OCI-LY7 (cell line): ENCODE measurements around the gene TEX48. TPM values are rescaled to one million over a fixed set of nuclear protein-coding genes. Genes with fewer than 3 reads are reported as not detected.

Experiments
- BruUV-seq: library from RNA; stranded (reverse); fragments of 400-500 nt; replicated peaks from 2 replicates; lab custom pipeline; 2021; lab: Mats Ljungman, UMichigan
- CTCF ChIA-PET: fragments of 300-600 bp; sonication (Branson Sonifier 250); formaldehyde crosslinking; loops from one replicate; lab custom pipeline; 2022; ENCODE audit warnings: antibody characterized with exemption; ENCODE audit not compliant: unreplicated experiment; lab: Charles Lee
- POLR2A ChIA-PET: fragments of 300-600 bp; sonication (Branson Sonifier 250); formaldehyde crosslinking; loops from one replicate; lab custom pipeline; 2022; ENCODE audit warnings: antibody characterized with exemption; lab: Charles Lee
- DNase-seq: peaks from one replicate; pipeline ENCODE4 v3.0.0-alpha.2; 2015; ENCODE audit warnings: low spot score
- H2AFZ ChIP-seq: fragments of 200-600 bp; sonication (generic), shearing (Covaris generic); 2 replicates; pipeline ENCODE4 v1.6.1; 2014; ENCODE audit warnings: mild to moderate bottlenecking, antibody characterized with exemption, low read length, moderate library complexity
- H3K27ac ChIP-seq: fragments of 200-600 bp; sonication (generic); 2 replicates; pipeline ENCODE4 v1.5.1; 2014; ENCODE audit warnings: mixed run types, low read depth, mild to moderate bottlenecking, moderate library complexity, low read length, inconsistent platforms; ENCODE audit not compliant: poor library complexity, severe bottlenecking
- H3K36me3 ChIP-seq: fragments of 200-600 bp; sonication (generic); 2 replicates; pipeline ENCODE4 v1.6.1; 2014; ENCODE audit warnings: mild to moderate bottlenecking, antibody characterized with exemption, low read length, moderate library complexity, mixed read lengths; ENCODE audit not compliant: insufficient read depth
- H3K4me1 ChIP-seq: fragments of 200-600 bp; sonication (generic); 2 replicates; pipeline ENCODE4 v1.5.1; 2014; ENCODE audit warnings: mild to moderate bottlenecking, low read length; ENCODE audit not compliant: insufficient read depth, poor library complexity, severe bottlenecking
- H3K4me2 ChIP-seq: fragments of 200-600 bp; sonication (generic); 2 replicates; pipeline ENCODE4 v1.6.1; 2014; ENCODE audit warnings: mild to moderate bottlenecking, low read length
- H3K4me3 ChIP-seq: fragments of 200-600 bp; sonication (generic); 2 replicates; pipeline ENCODE4 v1.5.1; 2014; ENCODE audit warnings: mild to moderate bottlenecking, low read depth, low read length; ENCODE audit not compliant: poor library complexity, severe bottlenecking
- H3K79me2 ChIP-seq: fragments of 200-600 bp; sonication (generic); 2 replicates; pipeline ENCODE4 v1.6.1; 2016; ENCODE audit warnings: low read depth, mild to moderate bottlenecking, low read length, moderate library complexity, mixed read lengths; ENCODE audit not compliant: insufficient read depth
- H3K9me2 ChIP-seq: fragments of 200-600 bp; sonication (generic); 2 replicates; pipeline ENCODE4 v1.6.1; 2016; ENCODE audit warnings: mild to moderate bottlenecking, low read length, mixed read lengths; ENCODE audit not compliant: insufficient read depth
- H3K9me3 ChIP-seq: fragments of 200-600 bp; sonication (generic); 2 replicates; pipeline ENCODE4 v1.6.1; 2014; ENCODE audit warnings: mild to moderate bottlenecking, mixed run types, low read length, mixed read lengths
- H4K20me1 ChIP-seq: fragments of 200-600 bp; sonication (generic); 2 replicates; pipeline ENCODE4 v1.6.1; 2014; ENCODE audit warnings: mild to moderate bottlenecking, antibody characterized with exemption, low read length, moderate library complexity, mixed read lengths; ENCODE audit not compliant: insufficient read depth
- CTCF ChIP-seq: fragments of 200-600 bp; sonication (generic); conservative IDR thresholded peaks from 2 replicates; pipeline ENCODE4 v1.5.1; 2014; ENCODE audit warnings: mild to moderate bottlenecking, antibody characterized with exemption, low read length, moderate library complexity, mixed read lengths
- EZH2phosphoT487 ChIP-seq: fragments of 200-600 bp; sonication (generic); IDR thresholded peaks from 2 replicates; pipeline ENCODE4 v1.6.1; 2018; ENCODE audit warnings: low read depth, borderline replicate concordance, mild to moderate bottlenecking, mixed run types, antibody characterized with exemption, low read length, moderate library complexity, mixed read lengths
- intact Hi-C: fragments of 100-400 bp; cut with micrococcal nuclease; formaldehyde crosslinking; loops from one replicate; pipeline ENCODE4 v1.10.0; 2022; ENCODE audit not compliant: unreplicated experiment
- total RNA-seq, 2 experiments: library from RNA; depleted of rRNA in 1 of 2; stranded (reverse); fragments of >200 nt in 1 of 2; shearing (Covaris generic) in 1 of 2; gene quantifications; 2 replicates each; pipeline ENCODE4 v1.2.3, GENCODE V29; 2014 to 2022

TEX48 gene
- total RNA-seq, 2 experiments from 2014 or later: not detected

- ChIA-PET CTCF (no interaction called here), POLR2A (interaction anchor here (0.9 kb wide), 1 partner anchor 35 kb away, joined by 4 read pairs; no protein-coding TSS in a partner anchor)
- no peaks in the 10 kb centered on the region for H3K9me3 ChIP-seq
- intact Hi-C loops: no loop called here
- no peak overlapping the region for H3K27ac ChIP-seq
- no peak overlapping the region for H3K4me3 ChIP-seq
- no peaks in the 10 kb centered on the region for H3K79me2 ChIP-seq
- TF ChIP-seq CTCF: no peak
- no peak for TF ChIP-seq EZH2phosphoT487
- no peaks in the 10 kb centered on the region for H3K4me1 ChIP-seq
- peaks cover 95% of the 10 kb centered on the region for H3K36me3 ChIP-seq
- H3K4me2 ChIP-seq: no peak overlapping the region
- no TSS peak for BruUV-seq
- H3K9me2 ChIP-seq: no peaks in the 10 kb centered on the region
- no peaks in the 10 kb centered on the region for H4K20me1 ChIP-seq
- DNase-seq: no peak
- H2AFZ ChIP-seq: no peak overlapping the region
These were observed 40.0 kb downstream of the TEX48 start for GRCh38 chr9:114641967-114642366.

- peaks cover 94% of the 10 kb centered on the region for H3K36me3 ChIP-seq
- no peaks in the 10 kb centered on the region for H3K9me2 ChIP-seq
- no peak overlapping the region for H3K4me3 ChIP-seq
- no peak overlapping the region for H3K4me2 ChIP-seq
- no peak for DNase-seq
- TF ChIP-seq CTCF (no peak), EZH2phosphoT487 (no peak)
- no peaks in the 10 kb centered on the region for H3K4me1 ChIP-seq
- intact Hi-C loops: no loop called here
- POLR2A ChIA-PET: interaction anchor here (0.5 to 1.7 kb wide), 2 partner anchors 14 to 64 kb away, joined by 5 read pairs; no protein-coding TSS in a partner anchor
- no peak overlapping the region for H3K27ac ChIP-seq
- no peak overlapping the region for H2AFZ ChIP-seq
- BruUV-seq: no TSS peak
- CTCF ChIA-PET: no interaction called here
- no peaks in the 10 kb centered on the region for H4K20me1 ChIP-seq
- H3K79me2 ChIP-seq: no peaks in the 10 kb centered on the region
- H3K9me3 ChIP-seq: no peaks in the 10 kb centered on the region
These were observed 43.6 kb downstream of the TEX48 start for GRCh38 chr9:114638404-114638803.

GRCh38 chr9:114634387-114634786 is 47.6 kb downstream of the TEX48 start:
- Histone ChIP-seq H4K20me1 (no peaks in the 10 kb centered on the region), H3K4me3 (no peak overlapping the region), H3K79me2 (no peaks in the 10 kb centered on the region), H2AFZ (no peak overlapping the region), H3K9me2 (no peaks in the 10 kb centered on the region), H3K4me1 (no peaks in the 10 kb centered on the region), H3K27ac (no peak overlapping the region), H3K36me3 (peaks cover 96% of the 10 kb centered on the region), H3K9me3 (no peaks in the 10 kb centered on the region), H3K4me2 (no peak overlapping the region)
- no TSS peak for BruUV-seq
- no peak for DNase-seq
- TF ChIP-seq EZH2phosphoT487 (no peak), CTCF (no peak)
- intact Hi-C loops: no loop called here
- POLR2A ChIA-PET: no interaction called here
- CTCF ChIA-PET: no interaction called here
